GM12891 (cell line): Measurements from ENCODE around the gene TRRAP.

Experiments used
- POLR2A ChIP-seq: IDR thresholded peaks from 2 replicates; pipeline ENCODE4 v1.6.1; 2011; ENCODE audit warnings: low read depth, low read length, control low read depth
- POU2F2 ChIP-seq: IDR thresholded peaks from 2 replicates; pipeline ENCODE4 v1.6.1; 2011; ENCODE audit warnings: low read depth, mild to moderate bottlenecking, control low read depth, low read length, moderate library complexity

- TF ChIP-seq POLR2A = no peak
- no peak for TF ChIP-seq POU2F2
These were observed 125.9 kb downstream of the TRRAP start for GRCh38 chr7:99004216-99004615.
